ENCODE results near the gene MTUS2. TPM values are rescaled to one million over a fixed set of nuclear protein-coding genes. Genes with fewer than 3 reads are reported as not detected.

Gene MTUS2
- total RNA-seq, 1 experiment from 2014 or later: 0.35 TPM

DNA sequence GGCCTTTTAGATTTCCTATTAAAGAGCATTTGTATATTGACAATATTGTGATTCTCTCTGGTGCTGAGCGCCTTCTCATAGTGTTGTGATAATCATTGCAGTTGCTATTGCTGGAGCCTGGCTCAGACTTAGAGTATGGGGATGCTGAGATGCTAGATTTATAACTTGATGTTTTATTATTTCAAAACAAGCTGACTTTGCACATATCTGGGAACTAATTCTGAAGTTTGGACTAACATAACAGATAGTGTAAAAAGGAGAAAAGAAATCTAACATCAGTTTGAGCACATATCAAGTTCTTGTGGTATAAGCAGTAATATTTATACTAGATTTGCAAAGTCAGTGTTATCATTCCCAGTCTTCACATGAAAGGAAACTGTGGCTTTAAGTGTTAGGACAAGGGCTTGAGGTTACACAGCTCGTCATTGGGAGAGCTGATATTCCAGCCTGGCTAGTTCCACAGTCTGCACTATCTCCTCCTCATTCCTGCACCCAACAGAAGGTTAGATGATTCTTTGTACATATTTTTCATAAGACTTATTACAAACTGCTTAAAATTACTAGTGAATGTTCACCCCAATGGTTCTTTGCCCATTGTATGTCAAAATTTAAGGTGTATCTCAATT lies 279.8 kb downstream of the MTUS2 start:
- Histone ChIP-seq H3K18ac (ENCODE audit: insufficient read length, low read depth, low read length) (no peak overlapping the region), H2BK15ac (ENCODE audit: low read depth, low read length) (no peak overlapping the region), H3K79me1 (ENCODE audit: insufficient read depth, low read depth, low read length, poor library complexity, severe bottlenecking) (no peaks in the 10 kb centered on the region), H3K4ac (ENCODE audit: low read depth, low read length) (no peak overlapping the region), H3K9me3 (ENCODE audit: control insufficient read depth, low read depth, low read length) (no peaks in the 10 kb centered on the region), H2BK120ac (ENCODE audit: low read depth, low read length, poor library complexity, severe bottlenecking) (no peak overlapping the region), H3K56ac (ENCODE audit: insufficient read length, low read depth, low read length) (no peak overlapping the region), H3K4me2 (ENCODE audit: insufficient read depth, insufficient read length, low read length) (no peak overlapping the region), H3K23me2 (ENCODE audit: insufficient read length, low read depth, low read length, poor library complexity, severe bottlenecking) (no peaks in the 10 kb centered on the region), H3K9ac (ENCODE audit: extremely low read depth, insufficient read length, low read length) (no peak overlapping the region), H2AK5ac (ENCODE audit: insufficient read length, low read length) (no peak overlapping the region), H2AFZ (ENCODE audit: low read length) (no peak overlapping the region), H3K27ac (ENCODE audit: insufficient read length, low read depth, low read length) (no peak overlapping the region), H2BK5ac (ENCODE audit: insufficient read length, low read length) (no peak overlapping the region), H2BK20ac (ENCODE audit: low read depth, low read length, poor library complexity, severe bottlenecking) (no peak overlapping the region), H3K27me3 (ENCODE audit: insufficient read depth, low read length) (no peaks in the 10 kb centered on the region), H3K23ac (ENCODE audit: insufficient read length, low read depth, low read length) (no peak overlapping the region), H4K8ac (replicated peaks; ENCODE audit: insufficient read length, low read depth, low read length) (no peak overlapping the region), H4K20me1 (ENCODE audit: control insufficient read depth, insufficient read depth, insufficient read length) (no peaks in the 10 kb centered on the region), H4K5ac (ENCODE audit: insufficient read length, low read depth, low read length) (no peak overlapping the region), H3T11ph (ENCODE audit: low read length) (no peak overlapping the region), H3K4me1 (ENCODE audit: insufficient read depth, low read length) (no peaks in the 10 kb centered on the region), H4K91ac (ENCODE audit: insufficient read length, low read depth, low read length) (no peak overlapping the region), H3K14ac (ENCODE audit: insufficient read depth, low read length) (no peak overlapping the region), H2BK12ac (ENCODE audit: insufficient read length, low read depth, low read length) (no peak overlapping the region), H3K79me2 (ENCODE audit: insufficient read depth, low read length) (no peaks in the 10 kb centered on the region)
- Mint-ChIP-seq H3K36me3 (ENCODE audit: insufficient read depth in 1 of 3, low read depth in 3 of 3) (no peaks in the 10 kb centered on the region), H3K27me3 (ENCODE audit: low read depth) (no peaks in the 10 kb centered on the region), H3K4me3 (no peak overlapping the region), H3K27ac (no peak overlapping the region), H3K4me1 (no peaks in the 10 kb centered on the region), H3K9me3 (no peaks in the 10 kb centered on the region)
- DNase-seq: no peak
- WGBS (ENCODE audit: extremely low coverage, insufficient read length, low lambda C conversion rate): no CpG with 5 or more reads among the region's 2 CpGs
- TF ChIP-seq, protein P1, sequence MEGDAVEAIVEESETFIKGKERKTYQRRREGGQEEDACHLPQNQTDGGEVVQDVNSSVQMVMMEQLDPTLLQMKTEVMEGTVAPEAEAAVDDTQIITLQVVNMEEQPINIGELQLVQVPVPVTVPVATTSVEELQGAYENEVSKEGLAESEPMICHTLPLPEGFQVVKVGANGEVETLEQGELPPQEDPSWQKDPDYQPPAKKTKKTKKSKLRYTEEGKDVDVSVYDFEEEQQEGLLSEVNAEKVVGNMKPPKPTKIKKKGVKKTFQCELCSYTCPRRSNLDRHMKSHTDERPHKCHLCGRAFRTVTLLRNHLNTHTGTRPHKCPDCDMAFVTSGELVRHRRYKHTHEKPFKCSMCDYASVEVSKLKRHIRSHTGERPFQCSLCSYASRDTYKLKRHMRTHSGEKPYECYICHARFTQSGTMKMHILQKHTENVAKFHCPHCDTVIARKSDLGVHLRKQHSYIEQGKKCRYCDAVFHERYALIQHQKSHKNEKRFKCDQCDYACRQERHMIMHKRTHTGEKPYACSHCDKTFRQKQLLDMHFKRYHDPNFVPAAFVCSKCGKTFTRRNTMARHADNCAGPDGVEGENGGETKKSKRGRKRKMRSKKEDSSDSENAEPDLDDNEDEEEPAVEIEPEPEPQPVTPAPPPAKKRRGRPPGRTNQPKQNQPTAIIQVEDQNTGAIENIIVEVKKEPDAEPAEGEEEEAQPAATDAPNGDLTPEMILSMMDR (conservative IDR thresholded peaks at IDR 0.05): no peak

All from H9 (cell line).